GM21390 (cell line): ENCODE results near the gene DOLK.
"Not testable (repeated sequence)": the region's sequence is repeated elsewhere in the genome, so short reads cannot be mapped to it uniquely, and the experiment has no call there.

Experiments
- ATAC-seq: cut with Tn5 transposase; IDR thresholded peaks from one replicate; pipeline ENCODE4 v1.9.1; 2021; ENCODE audit not compliant: unreplicated experiment

DOLK gene

GRCh38 chr9:128947527-128948301 is at the start of gene DOLK, which contains the start of gene NUP188:
Gene DOLK, minus strand, starts transcription at chr9:128947603. Its CDS starts 300 bp downstream, at chr9:128947303.
Gene NUP188, plus strand, starts transcription at chr9:128947699. Its CDS starts 21 bp downstream, at chr9:128947720.
- peak; percentile 72 for ATAC-seq

GRCh38 chr9:128995791-128996190 is 48.4 kb upstream of the DOLK start:
- ATAC-seq, result no peak

DNA sequence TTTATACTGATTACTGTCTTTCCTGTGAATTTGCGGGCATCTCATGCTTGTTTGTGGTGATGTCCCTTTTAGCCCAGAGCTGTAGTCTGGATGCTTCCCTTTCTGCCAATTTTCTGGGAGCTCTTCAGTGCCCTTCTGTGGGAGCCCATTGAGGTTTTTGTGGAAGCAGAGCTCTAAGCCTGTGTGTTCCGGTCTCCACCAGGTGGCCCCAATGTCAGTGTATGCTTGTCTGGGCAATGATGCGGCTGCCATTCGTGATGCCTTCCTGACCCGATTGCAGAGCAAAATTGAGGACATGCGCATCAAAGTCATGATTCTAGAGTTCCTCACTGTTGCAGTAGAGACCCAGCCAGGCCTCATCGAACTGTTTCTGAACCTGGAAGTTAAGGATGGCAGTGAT is 45.6 kb upstream of the DOLK start:
- no peak for ATAC-seq

GRCh38 chr9:128987805-128988204 is 40.4 kb upstream of the DOLK start:
- ATAC-seq, result no peak

- no peak for ATAC-seq
These were observed 39.3 kb upstream of the DOLK start for GRCh38 chr9:128986671-128987070.

DNA sequence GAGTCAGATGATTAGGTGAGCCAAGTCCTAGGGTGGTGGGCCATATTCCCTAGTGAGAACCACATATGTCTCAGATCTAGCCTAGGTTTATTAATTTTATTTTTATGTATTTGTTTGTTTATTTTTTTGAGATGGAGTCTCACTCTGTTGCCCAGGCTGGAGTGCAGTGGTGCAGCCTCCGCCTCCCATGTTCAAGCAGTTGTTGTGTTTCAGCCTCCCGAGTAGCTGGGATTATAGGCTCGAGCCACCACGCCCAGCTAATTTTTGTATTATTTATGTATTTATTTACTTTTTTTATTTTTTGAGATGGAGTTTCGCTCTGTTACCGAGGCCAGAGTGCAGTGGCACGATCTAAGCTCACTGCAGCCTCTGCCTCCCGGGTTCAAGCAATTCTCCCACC is 36.1 kb upstream of the DOLK start:
- ATAC-seq, result no peak

- no peak for ATAC-seq
These were observed 31.7 kb upstream of the DOLK start for GRCh38 chr9:128979111-128979510.

DNA sequence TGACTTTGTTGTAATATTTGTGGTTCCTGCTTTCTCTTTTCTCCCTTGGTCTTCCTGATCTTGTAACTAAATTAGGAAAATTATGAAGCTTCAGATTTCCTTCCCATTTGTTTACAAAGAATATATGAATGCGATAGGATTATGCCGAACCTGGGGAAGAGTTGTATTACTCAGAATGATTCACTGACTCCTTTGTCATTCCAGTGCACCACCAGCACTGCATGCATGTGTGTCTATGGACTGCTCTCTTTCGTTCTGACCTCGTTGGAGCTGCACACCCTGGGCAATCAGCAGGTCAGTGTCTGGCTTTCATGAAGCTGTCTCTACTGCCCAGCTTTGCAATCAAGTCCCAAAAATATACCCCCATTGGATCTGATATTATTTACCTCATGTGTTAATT is 25.6 kb upstream of the DOLK start:
- no peak for ATAC-seq

DNA sequence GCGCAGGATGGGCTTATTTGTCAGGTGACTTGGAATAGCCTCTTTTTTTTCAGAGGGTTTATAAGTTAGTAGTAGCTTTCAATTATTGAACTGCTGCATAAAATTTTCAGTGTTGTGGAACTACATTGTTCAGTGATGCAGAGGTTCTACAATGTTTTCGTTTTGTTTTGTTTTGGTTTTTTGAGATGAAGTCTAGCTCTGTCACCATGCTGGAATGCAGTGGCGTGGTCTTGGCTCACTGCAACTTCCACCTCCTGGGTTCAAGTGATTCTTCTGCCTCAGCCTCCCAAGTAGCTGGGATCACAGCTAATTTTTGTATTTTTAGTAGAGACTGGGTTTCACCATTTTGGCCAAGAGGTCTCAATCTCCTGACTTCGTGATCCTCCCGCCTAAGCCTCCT is 22.1 kb upstream of the DOLK start:
- no peak for ATAC-seq

- ATAC-seq, result not testable (repeated sequence)
These were observed 14.0 kb upstream of the DOLK start for GRCh38 chr9:128961403-128961802.

DNA sequence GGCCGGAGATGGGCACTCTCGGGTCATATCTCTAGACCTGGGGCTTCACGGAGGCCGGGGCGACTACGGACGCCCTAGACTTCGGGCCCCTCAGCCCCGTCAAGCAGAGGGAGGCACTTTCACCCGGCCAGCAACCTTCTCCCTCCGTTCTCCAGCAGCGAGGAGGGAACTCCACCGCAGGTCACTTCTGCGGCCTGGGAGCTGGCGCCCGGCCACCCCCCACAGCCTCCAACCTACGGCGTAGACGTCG is 201 bp downstream of the DOLK start:
- no peak for ATAC-seq

DNA sequence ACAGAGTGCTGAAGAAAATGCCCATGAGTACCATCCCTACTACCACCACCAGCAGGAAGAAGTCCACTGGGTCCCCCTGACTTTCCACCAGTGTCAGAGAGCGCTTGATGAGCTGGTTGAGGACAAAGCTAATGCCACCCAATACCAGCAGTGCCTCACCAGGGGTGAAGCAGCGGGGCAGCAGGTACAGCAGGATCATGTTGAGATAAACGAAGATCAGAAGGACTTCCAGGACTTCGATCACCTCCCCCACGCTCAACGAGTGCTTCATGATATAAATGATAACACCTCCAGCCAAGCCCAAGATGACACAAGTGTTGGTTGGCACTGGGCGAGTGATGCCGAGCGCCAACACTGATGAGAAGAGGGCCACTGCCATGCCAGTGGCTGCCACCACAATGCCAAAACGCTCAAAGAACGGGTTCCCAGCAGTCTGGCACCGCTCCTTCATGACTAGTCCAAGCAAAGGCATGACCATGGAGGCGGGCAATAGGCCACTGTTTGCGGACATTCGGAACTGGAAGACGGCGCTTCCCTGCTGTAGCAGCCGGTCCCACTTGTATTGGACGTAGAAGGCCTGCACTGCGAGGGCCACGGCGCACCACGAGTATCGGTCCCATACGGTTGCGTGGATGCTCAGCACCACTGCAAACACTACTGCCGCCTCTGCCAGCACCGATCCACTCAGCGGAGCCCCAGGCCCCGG is 679 bp downstream of the DOLK start:
- ATAC-seq, result peak; percentile 23

GRCh38 chr9:128945798-128946501 is 1.5 kb downstream of the DOLK start:
- ATAC-seq, result no peak

DNA sequence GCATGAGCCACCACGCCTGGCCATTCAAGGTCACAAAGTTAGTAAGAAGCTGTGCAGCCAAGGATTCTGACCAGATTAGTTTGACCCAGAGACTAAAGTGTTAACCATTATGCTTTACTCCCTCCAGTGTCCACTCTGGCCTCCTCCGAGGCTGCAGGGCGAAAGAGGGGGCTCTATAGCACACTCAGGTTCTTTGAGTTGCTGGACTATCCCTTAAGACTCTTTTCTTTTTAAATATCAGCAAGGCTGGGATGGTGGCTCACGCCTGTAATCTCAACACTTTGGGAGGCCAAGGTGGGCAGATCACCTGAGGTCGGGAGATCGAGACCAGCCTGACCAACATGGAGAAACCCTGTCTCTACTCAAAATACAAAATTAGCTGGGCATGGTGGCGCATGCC is 2.4 kb downstream of the DOLK start:
- not testable (repeated sequence) for ATAC-seq

DNA sequence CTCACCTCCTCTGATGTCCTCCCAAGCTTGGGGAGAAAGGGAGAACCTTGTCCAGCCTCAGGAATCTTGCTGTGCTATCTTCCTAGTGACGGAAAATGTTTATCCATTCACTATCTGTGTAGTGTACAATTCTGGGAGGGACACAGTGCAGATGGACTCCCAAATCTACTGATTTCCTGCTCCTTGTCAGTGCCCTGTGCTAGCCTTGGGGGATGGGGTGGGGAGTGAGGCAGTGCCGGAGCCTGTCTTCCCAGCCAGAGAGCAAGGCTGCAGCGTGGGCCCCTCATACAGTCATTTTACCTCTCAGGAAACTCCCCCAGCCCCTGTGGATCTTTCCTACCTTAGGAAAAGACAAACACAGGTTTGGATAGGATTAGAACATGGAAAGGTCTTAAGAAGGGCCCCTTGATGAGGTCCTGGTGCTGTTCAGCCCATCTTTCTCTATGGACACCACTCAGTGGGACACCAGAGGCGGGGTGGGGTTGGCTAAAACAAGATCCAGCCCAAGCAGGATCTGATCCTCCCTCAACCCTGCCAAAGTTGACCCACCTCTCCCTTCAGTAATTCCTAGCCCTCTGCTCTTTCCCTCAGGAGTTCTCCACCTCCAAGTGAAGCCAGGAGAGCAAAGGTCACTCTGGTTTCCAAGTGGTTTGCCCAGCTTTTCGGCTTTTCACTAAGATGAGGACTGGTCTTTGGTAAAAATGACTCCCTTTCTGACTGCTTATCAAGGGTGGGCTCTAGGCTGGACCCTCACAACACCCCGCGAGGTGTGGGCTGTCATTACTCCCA is 3.4 kb downstream of the DOLK start:
- ATAC-seq, result no peak

DNA sequence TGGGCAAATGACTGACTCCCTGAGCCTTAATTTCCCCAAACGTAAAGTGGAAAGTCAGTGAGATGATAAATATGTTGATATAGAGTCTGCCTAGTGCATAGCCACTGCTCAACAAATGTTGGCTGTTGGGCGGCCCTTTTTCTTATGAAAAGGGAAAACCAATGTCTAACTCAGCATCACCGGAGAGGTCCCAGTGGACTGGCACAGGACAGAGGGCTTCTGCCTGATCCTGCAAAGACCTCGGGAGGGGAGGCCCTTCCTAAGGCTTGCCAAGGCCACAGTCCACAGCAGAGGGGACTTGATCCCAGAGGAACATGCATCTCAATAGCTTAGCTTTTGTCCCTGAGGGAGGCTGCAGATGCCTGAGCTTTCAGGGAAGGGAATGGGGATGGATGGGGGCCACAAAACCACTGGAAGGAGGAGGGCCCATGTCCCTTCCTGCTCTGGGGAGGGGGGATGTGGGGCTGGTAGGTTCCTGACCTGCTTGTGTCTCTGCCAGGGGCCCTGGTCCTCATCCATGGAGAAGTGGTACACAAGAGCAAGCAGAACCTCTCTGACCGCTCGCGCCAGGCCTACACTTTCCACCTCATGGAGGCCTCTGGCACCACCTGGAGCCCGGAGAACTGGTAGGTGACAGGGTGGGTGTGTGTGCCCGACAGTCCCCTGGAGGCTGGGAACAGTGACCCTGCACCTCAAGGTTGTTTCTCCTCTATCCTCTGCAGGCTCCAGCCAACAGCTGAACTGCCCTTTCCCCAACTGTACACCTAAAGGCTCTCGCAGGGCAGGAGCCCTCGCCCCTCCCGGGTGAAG is 6.3 kb downstream of the DOLK start:
- no peak for ATAC-seq

- no peak for ATAC-seq
These were observed 7.0 kb downstream of the DOLK start for GRCh38 chr9:128940271-128940921.

- ATAC-seq, result no peak
These were observed 9.9 kb downstream of the DOLK start for GRCh38 chr9:128937310-128938165.
